ENCODE results near the gene HMGA1. TPM values are rescaled to one million over a fixed set of nuclear protein-coding genes. Genes with fewer than 3 reads are reported as not detected.

Gene HMGA1
- polyA plus RNA-seq, 3 donors = 11.4 to 37.9 (median 17.6) TPM

GRCh38 chr6:34223381-34223955 is 13.2 kb upstream of the HMGA1 start:
- no peaks in the 10 kb centered on the region for H3K36me3 ChIP-seq (replicated peaks in 1 of 2; ENCODE audit: control insufficient read depth in 1 of 2, insufficient read depth in 2 of 2, low read length in 2 of 2)
- peaks cover 28 to 32% of the 10 kb centered on the region in 2 donors for H3K4me1 ChIP-seq (ENCODE audit: control insufficient read depth in 1 of 2, insufficient read depth in 2 of 2, low read length in 2 of 2)
- peak overlapping the region; percentile 29 for H3K9ac ChIP-seq (ENCODE audit: insufficient read depth, low read length, poor library complexity, severe bottlenecking)
- Mint-ChIP-seq H3K4me1 (peaks cover 49% of the 10 kb centered on the region), H3K4me3 (peak overlapping the region in 1 of 2 donors; percentile 58), H3K36me3 (no peaks in the 10 kb centered on the region), H3K27me3 (ENCODE audit: low read depth in 3 of 3) (peaks cover 0 to 7% (median 7%) of the 10 kb centered on the region in 3 donors), H3K9me3 (no peaks in the 10 kb centered on the region), H3K27ac (peak overlapping the region; percentile 90 to 97 (median 94))
- intact Hi-C loops (cut with micrococcal nuclease) = no loop called here
- no peak overlapping the region for H3K4me3 ChIP-seq (replicated peaks in 1 of 3; ENCODE audit: low read depth in 2 of 3, low read length in 3 of 3)
- TF ChIP-seq CTCF (IDR thresholded peaks at IDR 0.05) = no peak
- H2AFZ ChIP-seq (ENCODE audit: insufficient read depth, low read depth, low read length, poor library complexity, severe bottlenecking) = peak overlapping the region; percentile 73
- no peaks in the 10 kb centered on the region for H3K27me3 ChIP-seq (ENCODE audit: control insufficient read depth in 2 of 2, insufficient read depth in 2 of 2, low read length in 2 of 2)
- H3K79me2 ChIP-seq (ENCODE audit: insufficient read depth, low read length) = no peaks in the 10 kb centered on the region
- H3K27ac ChIP-seq (ENCODE audit: low read depth in 1 of 2, low read length in 2 of 2) = peak overlapping the region; percentile 69 to 76
- peak overlapping the region; percentile 28 for H3K4me2 ChIP-seq (replicated peaks; ENCODE audit: extremely low read depth, low read length, poor library complexity, severe bottlenecking)
- H4K20me1 ChIP-seq (ENCODE audit: insufficient read depth, low read length) = no peaks in the 10 kb centered on the region
- H3K9me3 ChIP-seq (replicated peaks in 1 of 2; ENCODE audit: control insufficient read depth in 1 of 2, insufficient read depth in 1 of 2, low read length in 2 of 2) = no peaks in the 10 kb centered on the region
- DNase-seq = no peak
- 62% methylated on average over 14 of the region's 16 CpGs for WGBS (ENCODE audit: insufficient coverage)

DNA sequence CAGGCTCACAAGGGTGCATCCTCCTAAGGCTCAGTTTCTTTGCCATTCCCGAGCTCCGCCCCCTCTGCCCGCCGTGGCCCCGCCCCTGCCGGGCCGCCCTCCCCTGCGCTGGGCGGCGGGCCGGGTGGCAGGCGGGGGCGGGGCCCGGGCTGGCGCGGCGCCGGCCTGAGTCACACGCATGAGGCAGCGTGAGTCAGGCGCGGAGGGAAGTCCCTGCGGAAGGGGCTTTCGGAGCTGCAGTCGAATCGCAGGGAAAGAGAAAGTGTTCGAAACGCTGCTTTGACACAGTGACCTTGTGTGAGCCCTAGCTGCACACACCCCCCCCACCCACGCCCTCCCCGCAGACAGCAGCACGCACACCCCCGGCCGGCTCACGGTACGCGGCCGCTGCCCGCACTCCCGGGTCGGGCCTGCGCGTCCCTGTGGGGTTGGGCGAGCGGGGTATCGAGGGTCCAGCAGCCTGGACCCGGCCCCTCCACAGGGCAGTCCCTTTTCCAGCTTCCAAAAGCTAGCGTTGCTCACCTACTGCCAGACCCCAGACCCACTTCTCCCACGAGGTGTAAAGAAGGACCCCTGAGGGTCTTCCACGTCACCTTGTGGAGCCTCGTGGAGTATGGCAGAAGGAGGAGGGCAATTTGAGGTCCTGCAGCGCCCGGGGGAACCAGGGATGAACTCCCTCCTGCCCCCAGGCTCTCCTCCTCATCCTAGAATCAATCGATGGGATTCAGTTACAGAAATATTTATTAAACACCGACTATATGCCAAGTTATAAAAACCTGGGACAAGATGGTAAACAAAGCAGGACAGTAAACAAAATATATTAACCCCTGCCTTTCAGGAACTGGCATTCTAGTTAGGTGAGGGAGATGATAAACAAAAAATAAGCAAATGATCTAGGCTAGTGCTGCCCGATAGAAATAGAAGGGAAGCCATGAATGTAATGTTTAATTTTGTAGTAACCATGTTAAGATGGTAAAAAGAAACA is 12.4 kb upstream of the HMGA1 start:
- Histone ChIP-seq H3K9me3 (replicated peaks in 1 of 2; ENCODE audit: control insufficient read depth in 1 of 2, insufficient read depth in 1 of 2, low read length in 2 of 2) (no peaks in the 10 kb centered on the region), H3K4me1 (ENCODE audit: control insufficient read depth in 1 of 2, insufficient read depth in 2 of 2, low read length in 2 of 2) (peaks cover 28 to 32% of the 10 kb centered on the region in 2 donors), H3K79me2 (ENCODE audit: insufficient read depth, low read length) (no peaks in the 10 kb centered on the region), H3K9ac (ENCODE audit: insufficient read depth, low read length, poor library complexity, severe bottlenecking) (peak overlapping the region; percentile 96), H2AFZ (ENCODE audit: insufficient read depth, low read depth, low read length, poor library complexity, severe bottlenecking) (peak overlapping the region; percentile 73), H3K27me3 (ENCODE audit: control insufficient read depth in 2 of 2, insufficient read depth in 2 of 2, low read length in 2 of 2) (no peaks in the 10 kb centered on the region), H3K36me3 (replicated peaks in 1 of 2; ENCODE audit: control insufficient read depth in 1 of 2, insufficient read depth in 2 of 2, low read length in 2 of 2) (no peaks in the 10 kb centered on the region), H3K4me2 (replicated peaks; ENCODE audit: extremely low read depth, low read length, poor library complexity, severe bottlenecking) (peak overlapping the region; percentile 59), H4K20me1 (ENCODE audit: insufficient read depth, low read length) (no peaks in the 10 kb centered on the region), H3K27ac (ENCODE audit: low read depth in 1 of 2, low read length in 2 of 2) (peak overlapping the region; percentile 98 to 99), H3K4me3 (replicated peaks in 1 of 3; ENCODE audit: low read depth in 2 of 3, low read length in 3 of 3) (peak overlapping the region; percentile 43 to 65 (median 51))
- TF ChIP-seq CTCF (IDR thresholded peaks at IDR 0.05) = no peak
- Mint-ChIP-seq H3K9me3 (no peaks in the 10 kb centered on the region), H3K4me3 (peak overlapping the region; percentile 67 to 69), H3K27me3 (ENCODE audit: low read depth in 3 of 3) (peaks cover 0 to 7% (median 5%) of the 10 kb centered on the region in 3 donors), H3K27ac (peak overlapping the region; percentile 91 to 97 (median 95)), H3K36me3 (no peaks in the 10 kb centered on the region), H3K4me1 (peaks cover 51% of the 10 kb centered on the region)
- intact Hi-C loops (cut with micrococcal nuclease) = loop anchor here in 1 of 2 donors (1.0 kb wide), 1 partner anchor 12 kb away; the partner anchor contains the start of gene HMGA1
- peak; percentile 99 to 100 (median 99) for DNase-seq
- under 1% methylated on average over 40 of the region's 55 CpGs for WGBS (ENCODE audit: insufficient coverage)
